ENCODE measurements around the gene FAM180B.

DNA sequence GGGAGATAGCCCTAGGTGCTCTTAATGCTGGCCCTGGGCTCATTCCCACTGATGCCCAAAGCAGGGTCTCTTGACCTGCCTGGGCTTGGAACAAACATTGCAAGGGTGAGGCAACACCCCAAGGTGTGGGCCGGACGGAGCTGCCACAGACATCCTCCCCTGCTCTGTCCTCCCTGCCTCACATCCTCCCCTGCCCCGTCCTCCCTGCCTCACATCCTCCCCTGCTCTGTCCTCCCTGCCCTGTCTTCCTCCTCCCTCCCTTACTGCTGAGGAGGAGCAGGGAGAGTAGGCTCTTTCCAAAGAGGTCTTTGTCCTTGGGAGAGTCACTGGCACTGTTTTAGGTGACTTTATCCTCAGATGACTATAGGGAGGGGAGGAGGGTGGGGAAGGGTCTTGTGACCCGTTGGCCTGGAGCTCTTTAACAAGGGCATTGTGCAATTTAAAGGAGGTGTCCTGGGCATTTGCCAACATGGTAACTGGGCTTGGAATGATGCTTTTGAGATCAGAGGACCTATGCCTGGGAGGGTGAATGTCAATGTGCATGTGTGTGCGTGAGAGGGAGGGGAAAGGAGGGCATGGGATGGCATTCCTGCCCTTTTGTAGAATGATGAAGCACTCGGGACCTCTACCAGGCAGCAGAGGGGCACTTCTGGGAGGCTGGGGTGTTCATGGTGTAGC is 700 bp downstream of the FAM180B start:
- TF ChIP-seq CTCF (IDR thresholded peaks at IDR 0.05), result no peak
- no peak for TF ChIP-seq POLR2A (IDR thresholded peaks at IDR 0.05)

Data from adrenal gland (tissue), 5 donors.